ENCODE results near the gene C14orf132. TPM values are rescaled to one million over a fixed set of nuclear protein-coding genes. Genes with fewer than 3 reads are reported as not detected.
A peak's percentile ranks its signal among the peaks of the same experiment; 100 is the strongest.

The C14orf132 gene
- total and polyA plus RNA-seq, 9 of the 15 experiments (the other 6 are each of a cell fraction or from before 2014, with no cell fraction given) = not detected

GRCh38 chr14:96098999-96099335 is 59.8 kb downstream of the C14orf132 start:
- H3K79me2 ChIP-seq (ENCODE audit: control insufficient read depth, insufficient read depth, low read length) = no peaks in the 10 kb centered on the region
- peaks cover 0 to 7% of the 10 kb centered on the region in 2 experiments; a peak in 1 of 5 replicates for H3K27me3 ChIP-seq (ENCODE audit: control insufficient read depth in 2 of 2, insufficient read depth in 2 of 2, low read length in 2 of 2)
- ChIA-PET POLR2A (no interaction called here), CTCF (ENCODE audit: low intra/inter-chr PET ratio) (interaction anchor here (1.4 kb wide), 1 partner anchor 177 kb away, joined by 4 read pairs; no protein-coding TSS in a partner anchor)
- no peak overlapping the region for H3K9ac ChIP-seq (ENCODE audit: insufficient read depth in 1 of 2, low read depth in 2 of 2, low read length in 2 of 2)
- no peak overlapping the region for H2AFZ ChIP-seq (ENCODE audit: low read depth, low read length)
- no TSS peak for BruUV-seq (replicated peaks)
- no peak overlapping the region for H3K27ac ChIP-seq (ENCODE audit: extremely low read depth, low read depth, low read length)
- no peaks in the 10 kb centered on the region for H3K36me3 ChIP-seq (ENCODE audit: control insufficient read depth, insufficient read depth, low read length)
- H3K4me3 ChIP-seq = no peak overlapping the region
- H3K9me1 ChIP-seq (ENCODE audit: control insufficient read depth, insufficient read depth, low read length) = no peaks in the 10 kb centered on the region
- TF ChIP-seq CREM (IDR thresholded peaks at IDR 0.05; ENCODE audit: low read depth) (no peak), RBM25 (IDR thresholded peaks at IDR 0.05; ENCODE audit: low read depth, low read length, severe bottlenecking) (peak; percentile 67), ZFP36 (IDR thresholded peaks at IDR 0.05; ENCODE audit: low read depth, low read length, partially characterized antibody) (peak; percentile 65), NFE2 (IDR thresholded peaks at IDR 0.05; ENCODE audit: low read depth) (no peak), BCOR (IDR thresholded peaks at IDR 0.05) (peak; percentile 60; the same call in 1 of the 2 replicates), KDM1A (IDR thresholded peaks at IDR 0.05) (peak in 1 of 2 experiments; percentile 16; a peak in 1 of 4 replicates)
- ATAC-seq (no peak), FAIRE-seq (no peak), DNase-seq (ENCODE audit: extremely low read depth in 1 of 4, low spot score in 3 of 4) (no peak)
- intact Hi-C loops (cut with micrococcal nuclease) = loop anchor here (1.0 kb wide), 1 partner anchor 538 kb away; no protein-coding TSS in a partner anchor
- no peaks in the 10 kb centered on the region for H3K9me3 ChIP-seq (replicated peaks; ENCODE audit: control insufficient read depth, insufficient read depth, low read depth, low read length)
- H3K4me1 ChIP-seq (replicated peaks in 1 of 2; ENCODE audit: control insufficient read depth in 2 of 2, insufficient read depth in 2 of 2, low read length in 2 of 2) = peaks cover 0 to 3% of the 10 kb centered on the region in 2 experiments; a peak in 1 of 5 replicates
- in situ Hi-C loops (cut with MboI) = loop anchor here (5.0 kb wide), 1 partner anchor 178 kb away; no protein-coding TSS in a partner anchor
- H3K4me2 ChIP-seq (ENCODE audit: insufficient read depth, low read length) = no peak overlapping the region
- H4K20me1 ChIP-seq (replicated peaks; ENCODE audit: control insufficient read depth, insufficient read depth, low read length) = no peaks in the 10 kb centered on the region
